CD1c-positive myeloid dendritic cell (primary cell): ENCODE data around the gene TLX3.
"Not testable (repeated sequence)": the region's sequence is repeated elsewhere in the genome, so short reads cannot be mapped to it uniquely, and the experiment has no call there.

Experiments
- DNase-seq: peaks from one replicate; pipeline ENCODE4 v3.0.0-alpha.2; 2016; ENCODE audit errors: extremely low spot score

The TLX3 gene

GRCh38 chr5:171308453-171309275, at the start of gene TLX3:
TSS of gene TLX3 (plus strand) at chr5:171309248. CDS start at chr5:171309366, 118 bp downstream.
- DNase-seq = no peak

DNA sequence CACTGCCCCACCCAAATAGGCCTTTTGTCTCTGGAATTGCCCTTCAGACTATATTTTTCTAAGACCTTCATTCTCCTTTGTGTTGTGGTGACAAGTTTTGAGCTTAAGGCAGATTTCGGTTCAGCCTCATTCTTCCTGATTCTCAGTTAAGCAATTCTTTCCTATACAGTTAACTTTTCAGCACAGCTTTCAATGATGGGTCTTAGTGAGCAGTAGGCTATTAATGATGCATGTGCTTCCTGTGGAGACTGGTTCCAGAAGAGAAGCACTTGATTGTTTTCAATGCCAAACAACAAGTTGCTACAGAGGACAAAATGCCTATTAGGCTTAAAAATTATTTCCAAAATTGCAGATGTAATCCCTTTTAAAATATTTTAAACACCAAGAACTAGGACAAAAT, 47.7 kb upstream of the TLX3 start:
- no peak for DNase-seq

DNA sequence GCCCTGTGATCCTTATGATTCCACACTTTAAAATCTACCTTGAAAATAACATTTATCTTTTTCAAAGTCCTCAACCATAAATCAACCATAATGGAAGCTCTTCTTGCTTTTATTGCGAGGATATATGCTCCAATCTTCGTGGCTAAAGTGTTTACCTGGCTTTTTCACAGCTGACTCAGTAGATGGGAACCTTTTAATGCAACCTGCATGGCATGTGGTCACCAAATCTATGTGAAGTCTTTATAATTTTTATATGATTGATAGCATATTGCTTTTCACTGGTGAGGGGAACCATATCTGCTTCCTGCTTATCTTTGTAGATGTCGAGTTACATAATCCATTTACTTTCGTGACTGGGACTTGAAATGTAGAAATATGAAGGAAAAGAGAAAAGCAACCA, 47.1 kb upstream of the TLX3 start:
- no peak for DNase-seq

GRCh38 chr5:171263181-171263580, 45.9 kb upstream of the TLX3 start:
- no peak for DNase-seq

GRCh38 chr5:171264843-171265242, 44.2 kb upstream of the TLX3 start:
- DNase-seq = no peak

- DNase-seq = no peak
Observed at GRCh38 chr5:171268700-171269620, 40.1 kb upstream of the TLX3 start.

- DNase-seq = no peak
Observed at GRCh38 chr5:171269717-171270116, 39.3 kb upstream of the TLX3 start.

DNA sequence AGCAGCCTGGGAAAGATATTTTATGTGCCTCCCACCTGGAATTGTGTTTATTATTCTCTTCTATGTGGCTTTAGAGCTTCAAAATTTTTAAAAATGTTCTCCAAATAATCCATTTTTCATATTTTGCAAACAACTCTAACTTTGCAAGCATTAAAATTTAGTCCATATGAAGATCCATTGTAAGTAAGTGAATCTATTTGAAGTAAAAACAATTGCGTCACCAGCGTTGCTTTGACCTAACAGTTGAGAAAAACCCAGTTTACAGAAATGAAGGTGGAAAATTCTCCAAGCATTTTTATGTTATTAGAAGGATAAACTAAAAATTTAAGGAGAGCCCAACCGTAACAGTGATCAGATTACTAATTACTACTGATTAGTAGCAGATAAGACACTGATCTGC, 38.9 kb upstream of the TLX3 start:
- DNase-seq = no peak

- no peak for DNase-seq
Observed at GRCh38 chr5:171271798-171272197, 37.2 kb upstream of the TLX3 start.

GRCh38 chr5:171272996-171273970, 35.8 kb upstream of the TLX3 start:
- DNase-seq = no peak

DNA sequence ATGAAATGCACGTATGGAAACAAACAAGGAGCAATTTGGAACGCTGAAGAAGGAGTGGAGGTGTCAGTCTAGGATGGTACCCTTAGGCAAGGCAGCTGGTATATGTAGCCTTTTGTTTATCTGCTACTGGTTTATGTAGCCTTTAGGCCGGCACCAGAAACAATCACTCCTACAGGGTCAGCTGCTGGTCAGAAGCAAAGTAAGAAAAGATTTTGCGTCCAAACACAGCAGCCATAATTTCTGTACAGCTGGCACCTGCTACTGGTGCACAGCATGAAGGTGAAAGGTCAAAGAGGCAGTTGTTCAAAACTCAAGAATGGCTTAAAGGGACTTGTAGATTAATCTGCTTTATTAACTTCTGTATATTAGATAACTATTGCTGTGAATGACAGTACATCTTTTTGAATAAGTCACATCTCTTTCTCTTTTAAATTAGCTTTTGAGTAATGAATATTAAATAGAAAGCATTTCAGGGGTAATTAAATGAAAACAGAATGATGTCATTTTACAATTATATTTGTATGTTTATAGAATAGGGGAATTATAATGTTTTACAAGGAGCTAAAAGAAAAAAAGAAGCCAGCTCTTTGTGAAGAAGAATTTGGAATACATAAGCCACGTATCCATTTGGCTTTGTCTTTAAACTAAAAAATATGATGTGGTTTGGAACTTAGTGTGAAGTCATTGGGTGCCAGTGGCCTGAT, 33.1 kb upstream of the TLX3 start:
- no peak for DNase-seq

DNA sequence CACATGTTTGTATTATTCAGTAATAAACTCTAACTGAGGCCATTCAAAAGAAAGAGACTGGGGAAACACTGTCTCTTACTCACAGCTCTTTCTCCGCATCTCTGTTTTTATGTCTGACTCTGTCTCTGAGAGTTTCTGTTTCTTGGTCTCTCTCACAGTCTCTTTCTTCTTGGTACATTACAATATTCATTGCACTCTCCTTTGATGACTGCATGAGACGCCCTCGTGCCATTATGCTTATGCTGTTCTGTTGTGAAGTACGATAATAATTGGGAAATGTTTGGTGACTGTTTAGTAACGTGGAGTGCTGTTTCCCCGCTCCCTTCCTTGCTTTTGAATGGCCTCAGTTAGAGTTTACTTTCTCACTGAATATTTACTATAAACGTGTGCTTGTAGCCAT, 25.3 kb upstream of the TLX3 start:
- no peak for DNase-seq

- no peak for DNase-seq
Observed at GRCh38 chr5:171285465-171285864, 23.6 kb upstream of the TLX3 start.

DNA sequence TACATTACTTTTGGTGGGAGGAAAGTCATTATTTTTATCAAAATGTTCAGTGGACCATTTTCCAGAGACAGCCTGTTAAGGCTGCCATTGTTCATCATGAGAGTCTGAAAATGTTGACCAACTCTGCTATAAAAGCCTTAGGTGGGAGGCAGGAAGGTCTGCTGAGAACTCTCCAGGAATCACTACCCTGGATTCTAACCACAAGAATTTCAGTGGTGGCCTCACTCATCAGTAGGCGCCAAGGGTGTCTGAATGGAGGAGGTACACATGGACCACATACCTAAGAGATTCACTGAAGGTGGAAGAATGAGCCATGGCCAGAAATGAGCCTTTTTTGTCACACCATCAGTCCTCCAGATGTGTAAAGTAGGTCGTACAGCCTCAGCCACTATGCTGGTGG, 21.0 kb upstream of the TLX3 start:
- no peak for DNase-seq

- DNase-seq = no peak
Observed at GRCh38 chr5:171291371-171291770, 17.7 kb upstream of the TLX3 start.

DNA sequence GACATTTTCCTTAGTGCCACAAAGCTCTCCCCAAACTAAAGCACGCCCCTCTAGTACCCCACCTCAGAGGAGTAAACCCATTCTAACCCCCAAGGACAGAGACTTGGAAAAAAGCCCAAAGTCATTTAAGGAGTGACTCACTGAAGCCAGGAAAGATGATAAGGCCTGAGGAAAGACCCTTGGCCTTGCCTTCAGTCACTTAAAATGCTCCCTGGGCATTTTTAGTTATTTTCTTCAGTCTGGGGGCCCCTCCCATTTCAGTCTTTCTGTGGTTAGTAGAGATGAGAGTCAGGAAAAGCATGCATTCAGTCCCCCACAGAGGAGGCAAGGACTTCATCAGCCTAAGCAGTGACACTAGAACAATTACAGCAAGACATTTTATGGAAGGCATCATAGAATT, 13.7 kb upstream of the TLX3 start:
- no peak for DNase-seq

DNA sequence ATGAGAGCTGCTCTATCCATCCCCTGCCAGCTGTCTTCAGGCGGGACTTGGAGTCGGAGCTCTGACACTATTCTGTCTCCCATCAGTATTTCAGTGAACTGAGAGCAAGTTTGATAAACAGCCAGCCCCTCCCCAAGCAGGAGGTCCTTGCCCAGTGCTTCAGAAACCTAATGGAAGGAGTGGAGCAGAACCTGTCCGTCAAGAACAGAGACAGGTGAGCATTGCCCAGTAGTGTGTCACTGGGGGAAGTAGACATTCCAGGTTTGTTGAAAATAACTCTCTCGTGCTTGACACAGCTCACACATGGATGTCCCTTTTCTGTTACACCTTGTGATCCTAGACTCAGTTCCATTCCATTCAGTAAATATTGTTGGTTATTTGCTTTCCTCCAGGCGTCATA, 13.2 kb upstream of the TLX3 start:
- no peak for DNase-seq

DNA sequence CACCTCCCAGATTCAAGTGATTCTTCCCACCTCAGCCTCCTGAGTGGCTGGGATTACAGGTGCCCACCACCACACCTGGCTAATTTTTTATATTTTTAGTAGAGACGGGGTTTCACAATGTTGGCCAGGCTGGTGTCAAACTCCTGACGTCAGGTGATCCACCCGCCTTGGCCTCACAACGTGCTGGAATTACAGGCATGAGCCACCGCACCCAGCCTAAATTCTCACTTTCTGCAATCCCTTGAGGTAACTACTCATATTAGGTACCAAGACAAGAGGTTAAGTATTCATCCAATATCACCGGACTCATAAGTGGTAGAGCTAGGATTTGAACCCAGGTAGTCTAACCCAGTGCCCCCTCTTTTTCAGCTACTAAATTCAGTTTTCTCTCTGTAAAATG, 11.1 kb upstream of the TLX3 start:
- not testable (repeated sequence) for DNase-seq

DNA sequence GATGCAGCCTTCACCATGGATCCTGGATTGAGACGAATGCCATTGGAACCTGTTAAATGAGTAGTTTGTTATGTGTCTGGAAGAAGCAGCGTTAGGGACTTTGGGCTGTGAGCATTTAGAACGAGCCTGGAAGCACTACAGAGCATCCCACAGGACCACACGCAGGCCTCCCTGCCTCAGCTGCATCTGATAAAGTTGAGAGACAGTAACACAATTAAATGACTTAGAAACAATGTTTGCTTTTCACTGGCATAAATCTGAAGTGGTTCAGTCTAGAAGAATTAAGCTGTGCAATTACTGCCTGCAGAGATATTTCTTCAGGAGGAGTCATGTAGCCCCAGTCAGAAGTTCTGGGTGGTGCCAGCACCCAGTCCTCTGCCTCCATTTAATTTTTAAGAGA, 9.8 kb upstream of the TLX3 start:
- DNase-seq = no peak

- DNase-seq = no peak
Observed at GRCh38 chr5:171299851-171300250, 9.2 kb upstream of the TLX3 start.

DNA sequence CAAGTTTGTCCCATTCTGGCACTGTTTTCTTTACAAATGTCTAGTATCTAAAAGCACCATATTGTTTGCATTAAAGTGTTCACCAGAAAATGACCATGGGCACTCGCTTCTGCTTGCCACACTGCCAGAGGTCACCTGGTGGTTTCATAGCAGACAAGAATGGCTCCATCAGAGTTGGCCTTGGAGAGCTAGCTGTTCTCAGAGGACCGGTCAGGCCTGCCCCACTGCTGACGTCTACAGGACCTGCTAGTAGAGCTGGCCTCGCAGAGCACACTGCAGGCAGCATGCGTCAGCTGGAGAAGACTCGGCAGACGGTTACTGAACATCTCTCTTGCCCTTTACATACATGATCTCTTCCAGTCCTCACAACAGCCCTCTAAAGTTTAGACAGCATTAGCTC, 8.7 kb upstream of the TLX3 start:
- no peak for DNase-seq
